Umbilical cord (tissue), 2 donors: ENCODE data around the gene QSOX1. TPM values are rescaled to one million over a fixed set of nuclear protein-coding genes. Genes with fewer than 3 reads are reported as not detected.

Experiments
- DNase-seq: peaks from one replicate; pipeline ENCODE4 v3.0.0-alpha.2; 2015; ENCODE audit warnings: low spot score
- total RNA-seq: library from RNA; depleted of rRNA; stranded (reverse); fragments of >200 nt; gene quantifications from one replicate; pipeline ENCODE4 v1.2.3, GENCODE V29; 2014; ENCODE audit warnings: low replicate concordance; ENCODE audit not compliant: insufficient read depth

The QSOX1 gene
- total RNA-seq, 1 donor from 2014 or later: 55.9 TPM

DNA sequence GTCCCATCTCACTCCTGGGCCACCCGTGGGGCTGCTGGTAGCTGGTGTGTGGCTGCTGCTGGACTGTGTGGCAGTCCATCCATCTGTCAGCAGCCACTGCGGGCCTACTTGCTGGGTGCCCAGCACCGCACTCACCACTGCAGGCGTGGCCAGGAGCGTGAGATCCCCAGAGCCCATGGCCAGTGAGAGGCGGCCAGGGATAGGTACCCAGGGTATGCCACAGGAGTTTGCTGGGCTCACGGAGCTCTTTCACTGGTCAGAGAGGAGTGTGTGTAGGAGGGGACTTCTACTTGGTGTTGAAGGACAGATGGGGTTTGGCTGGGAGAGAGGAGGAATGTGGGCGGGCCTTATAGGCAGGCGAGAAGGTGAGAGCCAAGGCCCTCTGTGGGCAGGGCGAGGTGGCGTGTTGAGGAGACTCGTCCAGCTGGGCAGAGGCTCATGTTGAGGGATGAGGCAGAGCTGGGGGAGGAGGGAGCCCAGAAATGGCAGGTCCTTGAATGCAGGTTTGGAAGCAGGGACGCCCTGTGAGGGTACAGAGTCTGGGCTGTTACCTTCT is 15.0 kb downstream of the QSOX1 start:
- no peak for DNase-seq

DNA sequence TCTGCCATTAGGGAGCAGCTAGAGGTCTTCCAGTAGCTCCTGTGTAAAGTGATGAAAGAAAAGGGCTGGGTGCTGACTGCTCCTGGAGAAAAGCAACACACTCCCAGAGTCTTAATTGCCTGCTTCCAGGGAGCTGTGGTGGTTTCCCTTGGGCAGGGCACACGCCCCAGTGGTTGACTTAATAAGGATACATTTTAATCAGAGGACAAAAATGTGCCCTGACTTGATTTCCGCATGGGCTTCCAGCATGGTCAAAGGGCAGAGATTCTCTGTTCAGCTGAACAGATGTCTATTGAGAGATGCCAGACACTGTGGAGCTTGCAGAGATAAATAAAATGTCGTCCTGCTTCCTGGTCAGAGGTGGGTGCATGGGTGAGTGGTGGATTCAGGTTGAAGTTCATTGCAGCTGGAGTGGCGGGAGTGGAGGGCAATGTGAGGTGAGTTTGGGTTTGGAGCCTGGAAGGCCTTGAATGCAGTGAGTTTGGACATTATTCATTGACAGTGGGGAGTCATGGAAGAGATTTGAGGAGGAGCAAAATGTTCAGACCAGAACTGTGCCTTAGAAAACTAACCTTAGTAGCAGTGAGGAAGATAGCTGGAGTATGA is 16.0 kb downstream of the QSOX1 start:
- DNase-seq: no peak

DNA sequence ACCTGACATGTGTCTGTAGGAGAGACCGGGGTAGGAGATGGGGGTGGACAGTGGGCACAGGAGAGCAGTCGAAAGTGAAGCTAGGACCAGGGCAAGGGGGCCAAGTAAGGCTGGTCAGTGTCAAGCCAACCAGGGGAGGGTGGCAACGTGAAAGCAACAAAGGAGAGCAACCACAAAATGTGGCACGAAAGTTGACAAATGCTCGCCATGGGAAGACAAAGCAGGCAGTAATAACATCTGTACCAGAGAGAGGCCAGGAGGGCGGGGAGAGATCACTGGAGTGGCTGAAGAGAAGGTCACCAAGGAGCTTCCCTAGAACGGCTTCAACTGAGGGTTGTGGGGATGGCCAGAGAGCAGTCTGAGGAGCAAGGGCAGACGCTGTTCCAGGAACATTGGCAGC is 17.0 kb downstream of the QSOX1 start:
- DNase-seq: no peak

DNA sequence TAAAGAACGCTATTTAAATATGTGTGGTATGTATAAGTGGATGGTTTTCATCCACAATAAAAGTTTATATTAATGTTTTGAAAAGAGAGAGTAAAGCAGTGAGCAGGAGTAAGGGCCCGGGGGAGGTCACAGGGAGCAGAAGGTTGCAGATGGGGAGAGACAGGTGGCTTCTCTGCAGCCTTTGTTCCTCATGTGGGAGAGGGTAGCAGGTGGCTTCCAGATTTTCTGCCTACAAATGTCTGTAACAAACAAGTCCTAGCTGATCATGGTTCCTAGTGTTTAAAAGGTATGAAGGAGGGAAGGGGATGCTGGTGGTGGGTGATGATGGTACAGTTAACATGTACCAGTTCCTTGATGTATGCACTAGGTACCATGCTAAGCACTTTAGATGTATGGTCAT is 18.8 kb downstream of the QSOX1 start:
- DNase-seq: no peak

DNA sequence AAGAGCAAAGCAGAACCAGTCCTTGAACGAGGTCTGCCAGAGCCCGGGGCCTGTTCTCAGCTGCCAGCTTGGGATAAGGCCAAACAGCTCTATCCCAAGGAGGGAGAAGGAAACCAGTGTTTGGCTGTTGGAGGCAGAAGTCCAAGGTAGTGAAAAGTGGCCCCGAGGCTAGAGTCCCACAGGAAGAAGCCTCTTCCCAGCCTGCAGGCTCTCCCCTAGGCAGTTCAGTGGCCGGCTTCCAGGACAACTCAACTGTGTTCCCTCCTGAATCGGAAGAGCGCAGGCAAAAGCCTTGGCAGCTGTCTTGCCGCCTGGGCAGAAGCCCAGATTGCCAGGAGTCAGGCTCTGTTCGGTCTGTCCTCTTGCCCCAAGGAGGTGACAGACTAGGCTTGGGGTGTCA is 19.3 kb downstream of the QSOX1 start:
- no peak for DNase-seq

DNA sequence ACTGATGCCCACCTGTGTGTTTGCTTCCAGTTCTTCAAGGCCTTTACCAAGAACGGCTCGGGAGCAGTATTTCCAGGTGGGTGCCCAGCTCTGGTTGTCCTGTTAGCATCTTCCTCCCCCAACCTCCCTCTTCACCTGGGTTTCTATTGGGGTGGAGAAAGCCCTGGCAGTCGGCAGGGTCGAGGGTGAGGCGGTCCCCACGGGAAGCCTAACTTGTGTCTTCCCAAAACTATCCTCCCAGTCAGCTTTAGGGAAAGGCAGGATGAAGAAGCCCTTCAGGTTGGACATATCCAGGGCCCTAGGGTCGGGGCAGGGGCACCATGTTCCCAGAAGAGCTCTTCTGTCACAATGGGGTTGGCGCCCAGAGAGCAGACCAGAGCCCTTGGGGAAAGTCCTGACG is 20.6 kb downstream of the QSOX1 start:
- no peak for DNase-seq

DNA sequence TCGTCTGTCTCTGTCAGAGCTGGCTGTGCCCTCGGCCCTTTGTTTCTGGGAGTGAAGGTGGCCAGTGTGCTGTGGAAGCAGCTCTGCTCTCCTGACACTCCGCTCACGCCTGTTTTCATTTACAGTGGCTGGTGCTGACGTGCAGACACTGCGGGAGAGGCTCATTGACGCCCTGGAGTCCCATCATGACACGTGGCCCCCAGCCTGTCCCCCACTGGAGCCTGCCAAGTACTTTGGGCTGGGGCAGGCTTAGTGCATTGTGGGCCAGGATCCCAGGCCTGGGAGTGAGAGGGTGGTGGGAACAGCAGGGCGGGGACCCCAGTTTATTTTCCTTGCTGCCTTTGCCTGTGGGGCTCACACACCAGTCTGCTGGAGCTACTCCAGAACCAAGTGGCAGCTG is 21.1 kb downstream of the QSOX1 start:
- no peak for DNase-seq

DNA sequence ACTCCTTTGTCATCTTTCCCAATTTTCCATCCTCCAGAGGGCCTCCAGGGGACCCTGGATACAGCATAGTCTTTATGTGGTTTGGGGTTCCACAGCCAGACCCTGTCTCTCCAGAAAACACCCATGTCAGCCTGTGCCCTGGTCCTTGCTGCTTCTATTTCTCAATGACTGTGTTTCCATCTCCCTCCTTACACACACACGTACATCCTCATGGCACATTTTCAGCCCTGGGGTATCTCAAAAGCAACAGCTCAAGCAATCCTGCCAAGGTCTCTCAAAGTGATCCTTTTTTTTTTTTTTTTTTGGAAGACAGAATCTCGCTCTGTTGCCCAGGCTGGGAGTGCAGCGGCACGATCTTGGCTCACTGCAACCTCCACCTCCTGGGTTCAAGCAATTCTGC is 22.3 kb downstream of the QSOX1 start:
- no peak for DNase-seq

DNA sequence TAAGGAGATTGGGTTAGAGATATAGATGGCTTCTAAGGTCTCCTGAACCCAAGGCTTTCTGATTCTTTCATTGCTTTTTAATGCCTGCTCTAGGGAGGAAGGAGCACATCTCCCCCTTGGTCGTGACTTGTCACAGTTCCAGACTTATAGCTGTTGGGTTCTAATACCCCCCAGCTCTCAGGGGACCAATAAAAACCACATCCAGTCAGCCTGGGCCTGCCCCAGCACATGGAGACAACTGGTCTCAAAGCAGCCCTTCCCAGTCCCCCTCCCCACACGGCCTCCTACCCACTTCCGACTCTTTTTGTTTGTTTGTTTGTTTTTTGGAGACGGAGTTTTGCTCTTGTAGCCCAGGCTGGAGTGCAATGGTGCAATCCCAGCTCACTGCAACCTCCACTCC is 23.3 kb downstream of the QSOX1 start:
- DNase-seq: no peak

DNA sequence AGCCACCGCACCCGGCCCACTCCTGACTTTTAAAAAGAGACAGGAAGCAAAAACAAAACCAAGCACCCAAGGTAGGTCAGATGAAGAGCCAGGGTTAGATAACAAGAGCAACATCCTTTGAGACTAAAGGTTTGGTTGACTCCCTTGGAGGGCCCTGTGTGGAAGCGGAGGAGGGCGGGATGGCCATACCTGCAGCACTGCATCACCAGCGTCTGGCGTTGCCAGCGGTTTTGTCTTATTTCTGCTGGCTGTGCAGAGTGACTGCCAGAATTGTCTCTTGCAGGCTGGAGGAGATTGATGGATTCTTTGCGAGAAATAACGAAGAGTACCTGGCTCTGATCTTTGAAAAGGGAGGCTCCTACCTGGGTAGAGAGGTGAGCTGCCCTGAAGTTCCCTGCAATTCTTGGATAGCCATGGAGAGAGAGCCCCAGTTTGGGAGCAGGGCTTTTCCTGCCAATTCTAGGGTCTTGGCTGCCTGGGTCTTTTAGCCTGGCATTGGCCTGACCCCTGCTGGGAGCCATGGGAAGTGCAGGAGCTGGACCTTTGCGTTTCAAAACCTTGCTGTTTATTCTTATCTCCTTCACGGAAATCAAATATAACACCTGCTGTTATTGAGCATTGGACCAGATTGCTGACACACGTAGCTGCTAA is 24.0 kb downstream of the QSOX1 start:
- DNase-seq: peak; percentile 59

DNA sequence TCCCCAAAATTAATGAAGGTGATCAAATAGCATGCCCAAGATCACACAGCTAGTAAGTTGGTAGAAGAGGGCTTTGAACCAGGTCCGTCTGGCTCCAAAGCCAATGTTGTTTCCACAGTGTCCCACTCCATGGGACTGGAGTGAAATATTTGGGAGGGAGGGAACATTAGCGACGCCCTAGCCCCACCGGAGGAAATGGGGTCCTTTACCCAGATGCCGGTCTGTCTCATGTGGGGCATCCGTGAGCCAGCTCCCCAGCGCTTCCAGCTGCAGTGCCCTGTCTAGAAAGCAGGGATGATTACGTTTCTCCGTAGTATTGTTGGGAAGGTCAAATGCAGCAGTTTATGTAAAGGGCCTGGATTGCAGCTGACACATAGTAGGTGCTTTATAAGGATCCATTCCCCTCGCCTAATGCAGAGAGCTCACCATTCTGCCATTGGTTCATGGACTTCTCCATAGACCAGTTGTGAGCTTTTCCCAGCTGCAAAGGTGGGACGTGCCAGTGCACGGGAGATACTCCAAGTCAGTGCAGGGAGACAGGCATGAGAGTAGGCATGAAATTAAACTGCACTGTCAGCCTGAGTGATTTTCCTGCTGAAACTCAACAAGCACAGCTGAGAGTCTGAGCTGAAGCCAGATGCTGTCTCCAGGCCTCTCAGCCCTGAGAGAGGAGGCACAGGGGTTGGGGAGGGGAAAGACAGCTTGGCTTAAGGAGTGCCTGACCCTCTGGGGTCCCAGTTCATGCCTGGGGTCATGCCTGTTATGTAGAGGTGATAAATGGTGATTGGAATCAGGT is 24.7 kb downstream of the QSOX1 start:
- DNase-seq: no peak

DNA sequence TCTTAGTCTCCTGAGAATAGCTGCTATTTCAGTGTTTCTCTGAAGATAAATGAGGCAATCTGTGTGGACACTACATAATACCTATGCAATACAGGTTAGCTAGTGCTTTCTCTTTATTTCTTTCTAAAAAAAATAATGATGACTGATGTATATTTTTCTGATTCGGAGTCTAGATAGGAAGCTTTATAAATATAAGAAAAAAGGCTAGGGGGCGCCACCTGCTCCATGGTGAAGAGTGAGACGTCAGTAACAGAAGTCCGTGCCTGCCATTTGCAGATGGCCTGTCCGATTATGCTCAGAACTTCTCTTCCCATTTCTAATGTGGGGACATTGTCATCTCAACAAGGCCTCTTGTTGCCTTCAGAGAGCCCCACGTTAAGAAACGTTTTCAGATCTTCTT is 26.4 kb downstream of the QSOX1 start:
- DNase-seq: no peak

DNA sequence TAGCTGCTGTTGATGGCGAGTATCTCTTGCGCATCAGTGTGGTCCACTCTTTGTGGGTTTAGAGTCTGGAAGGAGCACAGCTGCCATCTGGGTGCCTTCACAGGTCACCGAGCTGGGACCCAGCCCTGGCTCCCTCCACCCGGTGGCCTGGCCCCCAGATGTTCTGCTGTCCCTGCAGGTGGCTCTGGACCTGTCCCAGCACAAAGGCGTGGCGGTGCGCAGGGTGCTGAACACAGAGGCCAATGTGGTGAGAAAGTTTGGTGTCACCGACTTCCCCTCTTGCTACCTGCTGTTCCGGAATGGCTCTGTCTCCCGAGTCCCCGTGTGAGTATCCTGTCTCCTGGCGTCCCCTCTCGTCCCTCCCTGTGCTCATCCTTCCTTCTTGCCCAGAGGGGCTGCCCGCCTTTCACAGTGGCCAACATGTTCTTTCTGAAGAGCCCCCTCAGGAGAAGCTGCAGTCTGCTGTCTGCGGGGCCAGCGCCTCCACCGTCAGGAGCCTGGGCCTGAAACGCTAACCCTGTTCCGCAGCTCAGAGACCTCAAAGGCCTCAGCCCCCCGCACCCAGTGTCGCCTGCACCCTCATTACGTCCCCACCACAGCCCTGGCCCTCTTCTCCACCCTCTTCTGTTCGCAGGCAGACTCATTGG is 27.4 kb downstream of the QSOX1 start:
- no peak for DNase-seq

DNA sequence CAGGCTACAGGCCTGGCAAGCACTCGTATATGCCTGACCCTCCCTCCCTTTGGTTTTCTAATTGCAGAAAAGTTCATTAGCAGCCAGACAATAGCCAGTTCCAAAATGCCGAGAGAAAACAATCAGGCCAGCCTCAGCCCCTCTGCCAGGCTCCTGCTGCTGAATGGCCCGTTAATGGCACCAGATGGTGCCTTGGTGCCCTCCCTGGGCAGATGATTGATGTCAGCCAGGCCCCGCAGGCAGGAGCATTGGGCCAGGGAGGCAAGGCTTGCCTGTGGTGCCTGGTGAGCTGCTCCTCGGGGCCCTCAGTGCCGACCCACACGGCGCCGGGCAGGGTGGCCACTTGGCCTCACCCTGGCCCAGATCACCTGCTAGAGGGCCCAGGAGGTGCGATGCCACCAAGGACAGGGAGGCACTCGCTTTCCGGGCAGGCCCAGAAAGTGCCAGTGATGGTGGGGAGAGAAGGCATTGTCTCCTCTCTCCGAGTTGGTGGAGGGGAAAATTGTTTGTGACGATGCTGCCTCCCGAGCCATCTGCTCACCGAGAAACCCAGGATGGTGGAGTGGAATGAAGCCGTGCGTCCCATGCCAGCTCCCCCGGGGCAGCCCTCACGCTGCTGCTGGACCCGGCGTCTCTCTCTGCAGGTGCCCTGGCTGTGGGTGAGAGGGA is 28.1 kb downstream of the QSOX1 start:
- no peak for DNase-seq

DNA sequence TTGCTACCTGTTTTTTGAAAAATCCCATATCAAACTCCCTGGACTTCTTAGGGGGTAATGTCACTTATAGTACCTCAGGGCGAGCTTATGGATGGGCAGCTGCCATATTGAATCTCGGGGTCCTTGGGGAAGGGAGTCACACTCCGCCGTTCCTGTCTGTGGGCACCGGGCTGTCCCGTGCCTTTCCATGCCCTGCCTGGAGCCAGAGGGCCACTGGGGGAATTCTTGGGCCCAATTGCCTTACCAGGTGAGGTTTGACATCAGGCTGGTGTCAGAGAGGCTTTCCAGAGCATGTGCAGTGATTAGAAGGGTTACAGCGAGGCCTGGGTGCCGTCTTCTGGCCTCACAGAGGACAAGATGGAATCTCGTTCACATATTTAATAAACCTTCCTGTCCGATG is 28.8 kb downstream of the QSOX1 start:
- no peak for DNase-seq

DNA sequence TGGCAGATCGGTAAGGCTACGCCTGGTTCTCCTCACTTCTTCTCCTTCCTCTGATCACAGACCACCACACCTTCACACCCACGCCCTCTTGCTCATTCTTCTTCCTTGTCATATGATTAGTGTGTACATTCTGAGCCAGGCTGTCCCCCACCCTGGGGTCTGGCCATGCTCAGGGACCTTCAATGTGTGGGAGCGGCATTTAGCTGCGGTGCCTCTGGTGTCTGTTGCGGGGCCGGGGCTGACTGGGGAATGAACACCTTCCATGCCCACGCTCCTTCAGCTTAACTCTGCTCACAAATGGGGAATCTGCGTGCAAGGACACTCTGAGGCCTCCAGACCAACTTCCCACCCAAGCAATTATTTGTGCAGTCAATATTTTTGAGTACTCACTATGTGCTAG is 29.4 kb downstream of the QSOX1 start:
- DNase-seq: no peak

DNA sequence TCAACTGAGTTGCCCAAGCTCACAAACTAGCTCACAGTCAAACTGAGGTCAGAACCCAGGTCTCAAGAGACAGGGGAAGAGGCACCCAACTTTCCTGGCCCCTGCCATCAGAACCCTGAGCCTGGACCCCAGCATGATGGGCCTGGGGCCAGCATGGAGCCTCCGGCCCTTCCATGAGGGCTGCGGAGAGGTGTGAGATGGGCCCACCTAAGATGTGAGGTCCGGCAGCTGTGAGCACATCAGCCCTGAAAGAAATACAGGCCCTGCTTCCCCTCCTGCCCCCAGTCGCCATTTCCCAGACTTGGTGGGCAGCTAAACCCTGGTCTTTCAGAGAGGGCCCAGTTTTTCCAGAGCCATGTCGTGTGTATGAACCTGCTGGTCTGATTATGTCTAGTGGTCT is 30.6 kb downstream of the QSOX1 start:
- DNase-seq: no peak

DNA sequence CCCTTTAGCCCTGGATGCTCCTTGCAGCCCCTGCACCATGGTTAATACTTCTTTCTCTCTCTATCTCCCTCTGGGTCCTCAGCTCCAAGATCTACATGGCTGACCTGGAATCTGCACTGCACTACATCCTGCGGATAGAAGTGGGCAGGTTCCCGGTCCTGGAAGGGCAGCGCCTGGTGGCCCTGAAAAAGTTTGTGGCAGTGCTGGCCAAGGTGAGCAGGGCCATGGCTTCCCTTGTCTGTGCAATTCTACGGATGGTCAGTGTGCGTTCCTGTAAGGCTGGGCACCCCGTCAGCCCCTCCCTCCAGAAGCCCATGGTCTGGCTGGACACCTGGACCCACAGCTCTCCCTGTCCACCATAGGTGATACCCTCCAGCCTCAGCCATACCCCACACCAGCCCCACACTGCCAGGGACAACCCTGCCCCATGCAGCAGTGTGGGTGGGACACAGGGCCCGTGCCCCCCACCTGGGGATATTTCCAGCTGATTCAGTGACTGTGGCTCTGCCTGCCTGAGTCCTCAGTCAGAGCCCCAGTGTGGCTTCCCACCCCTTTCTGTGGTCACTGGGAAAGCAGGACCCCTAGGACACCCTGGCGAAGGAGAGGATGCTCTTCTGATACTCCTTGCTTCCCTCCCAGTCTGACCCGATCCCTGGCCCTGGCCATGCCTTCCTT is 31.4 kb downstream of the QSOX1 start:
- DNase-seq: no peak

DNA sequence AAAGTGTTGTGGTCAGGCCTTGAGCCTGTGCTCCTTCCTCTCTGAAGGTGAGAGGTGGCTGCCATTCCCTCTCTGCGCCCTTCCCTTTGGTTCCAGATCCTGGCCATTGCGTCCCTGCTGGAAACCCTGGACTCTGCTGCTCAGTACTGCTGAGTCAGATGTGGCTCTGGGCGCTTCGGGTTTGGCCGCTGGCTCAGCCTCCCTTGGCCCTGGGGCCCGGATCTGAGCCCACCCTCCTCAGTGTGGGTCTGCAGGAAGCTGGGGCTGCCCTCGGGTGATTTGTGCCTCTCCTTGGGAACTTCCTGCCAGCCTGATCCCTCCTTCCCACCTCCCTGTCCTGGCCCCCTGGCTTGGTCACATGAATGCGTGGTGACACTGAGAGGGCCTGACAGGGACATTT is 32.2 kb downstream of the QSOX1 start:
- no peak for DNase-seq

DNA sequence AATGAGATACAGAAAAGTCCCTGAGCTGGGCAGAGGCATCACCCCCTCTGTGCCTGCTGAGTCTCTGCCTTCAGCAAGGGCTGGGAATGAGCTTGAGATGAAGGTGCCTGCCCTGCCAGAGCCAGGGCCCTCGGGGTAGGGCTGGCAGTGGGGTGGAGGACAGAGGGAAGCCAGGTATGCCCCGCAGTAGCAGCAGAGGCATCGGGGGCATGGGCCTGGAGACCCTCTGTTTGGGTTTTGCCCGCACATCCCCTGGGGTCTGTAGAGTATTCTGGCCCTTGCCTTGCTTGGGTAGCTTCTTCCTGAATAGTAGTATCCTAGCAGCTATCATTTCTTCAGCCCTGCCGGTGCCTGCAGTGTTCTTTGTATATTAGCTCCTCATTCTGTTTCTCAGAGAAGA is 33.0 kb downstream of the QSOX1 start:
- DNase-seq: no peak

DNA sequence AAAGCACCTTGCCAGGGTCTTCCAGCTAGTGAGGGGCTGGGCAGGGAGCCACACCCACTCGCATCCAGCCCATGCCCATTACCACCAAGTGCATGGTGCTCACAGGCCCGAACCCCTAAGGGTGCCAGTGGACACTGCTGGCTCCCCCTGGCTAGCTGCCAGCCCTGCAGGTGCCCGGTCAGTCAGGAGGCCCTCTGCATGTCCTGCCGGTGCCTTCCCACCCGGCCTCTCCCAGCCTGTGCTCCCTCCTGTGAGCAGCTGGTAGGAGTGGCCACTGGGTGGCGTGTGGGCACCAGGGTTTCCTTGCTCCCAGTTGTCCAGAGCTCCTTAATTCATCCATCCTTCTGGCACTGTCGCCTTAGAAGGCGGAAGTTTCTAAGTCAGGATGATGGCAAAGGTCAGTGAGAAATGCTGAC is 33.4 kb downstream of the QSOX1 start:
- peak; percentile 59 for DNase-seq
